ENCODE data around the gene LGALS7.
"Not testable (repeated sequence)": the region's sequence is repeated elsewhere in the genome, so short reads cannot be mapped to it uniquely, and the experiment has no call there.

Gene LGALS7

DNA sequence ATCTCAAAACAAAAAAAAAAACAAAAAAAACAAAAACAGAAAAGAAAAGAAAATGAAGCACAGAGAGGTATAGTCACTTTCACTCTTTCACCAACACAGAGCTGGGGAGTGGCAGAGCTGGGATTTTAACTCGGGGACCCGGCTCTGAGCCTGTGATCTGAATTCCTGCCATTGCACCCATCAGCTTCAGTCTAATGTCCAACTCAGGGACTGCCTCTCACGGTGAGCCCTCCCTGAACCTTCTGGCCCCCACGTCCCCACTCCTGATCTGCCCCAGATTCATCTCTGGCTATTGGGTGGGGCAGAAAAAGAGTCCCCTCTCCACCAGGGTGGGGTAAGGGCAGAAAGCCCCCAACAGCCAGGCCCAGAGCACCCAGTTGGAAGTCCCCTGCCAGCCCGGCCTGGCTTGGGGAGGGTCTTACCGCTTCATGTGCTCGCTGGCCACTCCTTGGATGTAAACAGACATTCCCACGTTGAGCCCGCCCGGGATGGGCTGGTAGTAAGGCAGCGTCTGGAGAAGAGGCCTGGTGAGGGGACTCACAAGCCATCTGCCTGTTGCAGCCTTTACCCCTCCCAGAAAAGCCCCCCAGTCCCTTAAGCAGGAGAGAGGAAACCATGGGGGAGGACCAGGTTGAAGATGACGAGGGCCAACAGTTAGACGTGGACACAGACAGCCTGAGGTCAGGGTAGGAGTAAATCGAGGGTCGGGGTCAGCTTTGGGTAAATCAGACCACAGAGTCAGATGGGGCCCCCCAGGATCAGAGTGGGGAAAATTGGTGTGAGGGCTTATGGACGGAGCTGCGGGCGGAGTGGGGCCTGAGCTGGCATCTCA lies 38.9 kb upstream of the LGALS7 start:
- H3K27me3 ChIP-seq (ENCODE audit: control insufficient read depth in 2 of 2, insufficient read depth in 2 of 2, low read length in 2 of 2): no peaks in the 10 kb centered on the region
- no peaks in the 10 kb centered on the region for H3K9me3 ChIP-seq (ENCODE audit: control insufficient read depth in 2 of 2, low read length in 2 of 2)
- peaks cover 29 to 44% of the 10 kb centered on the region in 2 donors for H3K4me1 ChIP-seq (ENCODE audit: control insufficient read depth in 2 of 2, insufficient read depth in 2 of 2, low read length in 2 of 2)
- peaks cover 22 to 32% of the 10 kb centered on the region in 2 donors for H3K36me3 ChIP-seq (ENCODE audit: control insufficient read depth in 2 of 2, insufficient read depth in 2 of 2, low read length in 2 of 2)
- H3K4me3 ChIP-seq (ENCODE audit: low read length in 2 of 2): peak overlapping the region; percentile 93 to 99
- peak overlapping the region; percentile 97 to 99 for H3K27ac ChIP-seq (ENCODE audit: low read depth in 2 of 2, low read length in 2 of 2)
- peak overlapping the region; percentile 94 to 100 for H3K9ac ChIP-seq (ENCODE audit: low read depth in 1 of 2, low read length in 2 of 2)

- peak overlapping the region; percentile 11 to 16 for H3K27ac ChIP-seq (ENCODE audit: low read depth in 2 of 2, low read length in 2 of 2)
- peak overlapping the region in 1 of 2 donors; percentile 46 for H3K9ac ChIP-seq (ENCODE audit: low read depth in 1 of 2, low read length in 2 of 2)
- no peaks in the 10 kb centered on the region for H3K9me3 ChIP-seq (ENCODE audit: control insufficient read depth in 2 of 2, low read length in 2 of 2)
- H3K27me3 ChIP-seq (ENCODE audit: control insufficient read depth in 2 of 2, insufficient read depth in 2 of 2, low read length in 2 of 2): no peaks in the 10 kb centered on the region
- peak overlapping the region; percentile 44 to 62 for H3K4me3 ChIP-seq (ENCODE audit: low read length in 2 of 2)
- H3K4me1 ChIP-seq (ENCODE audit: control insufficient read depth in 2 of 2, insufficient read depth in 2 of 2, low read length in 2 of 2): peaks cover 10 to 20% of the 10 kb centered on the region in 2 donors
- peaks cover 21 to 26% of the 10 kb centered on the region in 2 donors for H3K36me3 ChIP-seq (ENCODE audit: control insufficient read depth in 2 of 2, insufficient read depth in 2 of 2, low read length in 2 of 2)
Observed at GRCh38 chr19:38809592-38810252, 36.4 kb upstream of the LGALS7 start.

GRCh38 chr19:38808741-38809140 lies 35.4 kb upstream of the LGALS7 start:
- H3K27ac ChIP-seq (ENCODE audit: low read depth in 2 of 2, low read length in 2 of 2): no peak overlapping the region
- peaks cover 26 to 34% of the 10 kb centered on the region in 2 donors for H3K36me3 ChIP-seq (ENCODE audit: control insufficient read depth in 2 of 2, insufficient read depth in 2 of 2, low read length in 2 of 2)
- H3K9me3 ChIP-seq (ENCODE audit: control insufficient read depth in 2 of 2, low read length in 2 of 2): no peaks in the 10 kb centered on the region
- H3K9ac ChIP-seq (ENCODE audit: low read depth in 1 of 2, low read length in 2 of 2): no peak overlapping the region
- H3K27me3 ChIP-seq (ENCODE audit: control insufficient read depth in 2 of 2, insufficient read depth in 2 of 2, low read length in 2 of 2): no peaks in the 10 kb centered on the region
- H3K4me3 ChIP-seq (ENCODE audit: low read length in 2 of 2): peak overlapping the region; percentile 28 to 31
- H3K4me1 ChIP-seq (ENCODE audit: control insufficient read depth in 2 of 2, insufficient read depth in 2 of 2, low read length in 2 of 2): peaks cover 8 to 12% of the 10 kb centered on the region in 2 donors

DNA sequence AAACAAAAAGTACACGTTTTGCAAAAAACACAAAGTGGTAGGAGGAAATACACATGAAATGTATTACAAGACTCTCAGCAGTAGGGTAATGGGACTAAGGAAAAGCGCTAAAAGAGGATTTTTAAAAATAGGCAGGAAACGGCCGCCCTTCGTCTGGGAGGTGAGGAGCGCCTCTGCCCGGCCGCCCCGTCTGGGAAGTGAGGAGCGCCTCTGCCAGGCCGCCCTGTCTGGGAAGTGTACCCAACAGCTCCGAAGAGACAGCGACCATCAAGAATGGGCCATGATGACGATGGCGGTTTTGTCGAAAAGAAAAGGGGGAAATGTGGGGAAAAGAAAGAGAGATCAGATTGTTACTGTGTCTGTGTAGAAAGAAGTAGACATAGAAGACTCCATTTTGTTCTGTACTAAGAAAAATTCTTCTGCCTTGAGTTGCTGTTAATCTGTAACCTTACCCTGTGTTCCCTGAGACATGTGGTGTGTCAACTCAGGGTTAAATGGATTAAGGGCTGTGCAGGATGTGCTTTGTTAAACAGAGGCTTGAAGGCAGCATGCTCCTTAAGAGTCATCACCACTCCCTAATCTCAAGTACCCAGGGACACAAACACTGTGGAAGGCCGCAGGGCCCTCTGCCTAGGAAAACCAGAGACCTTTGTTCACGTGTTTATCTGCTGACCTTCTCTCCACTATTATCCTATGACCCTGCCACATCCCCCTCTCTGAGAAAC lies 34.2 kb upstream of the LGALS7 start:
- H3K36me3 ChIP-seq (ENCODE audit: control insufficient read depth in 2 of 2, insufficient read depth in 2 of 2, low read length in 2 of 2): peaks cover 31 to 42% of the 10 kb centered on the region in 2 donors
- H3K4me1 ChIP-seq (ENCODE audit: control insufficient read depth in 2 of 2, insufficient read depth in 2 of 2, low read length in 2 of 2); H3K27me3 ChIP-seq (ENCODE audit: control insufficient read depth in 2 of 2, insufficient read depth in 2 of 2, low read length in 2 of 2); H3K4me3 ChIP-seq (ENCODE audit: low read length in 2 of 2); H3K9me3 ChIP-seq (ENCODE audit: control insufficient read depth in 2 of 2, low read length in 2 of 2); H3K27ac ChIP-seq (ENCODE audit: low read depth in 2 of 2, low read length in 2 of 2); H3K9ac ChIP-seq (ENCODE audit: low read depth in 1 of 2, low read length in 2 of 2): not testable (repeated sequence)

GRCh38 chr19:38806371-38806770 lies 33.1 kb upstream of the LGALS7 start:
- Histone ChIP-seq H3K27ac (ENCODE audit: low read depth in 2 of 2, low read length in 2 of 2) (no peak overlapping the region), H3K4me3 (ENCODE audit: low read length in 2 of 2) (no peak overlapping the region)

GRCh38 chr19:38805180-38805579 lies 31.9 kb upstream of the LGALS7 start:
- H3K27ac ChIP-seq (ENCODE audit: low read depth in 2 of 2, low read length in 2 of 2): peak overlapping the region; percentile 46 to 68

More at GRCh38 chr19:38806371-38806770, 33.1 kb upstream of the LGALS7 start:
- Histone ChIP-seq H3K36me3 (ENCODE audit: control insufficient read depth in 2 of 2, insufficient read depth in 2 of 2, low read length in 2 of 2) (peaks cover 40 to 50% of the 10 kb centered on the region in 2 donors), H3K27me3 (ENCODE audit: control insufficient read depth in 2 of 2, insufficient read depth in 2 of 2, low read length in 2 of 2) (no peaks in the 10 kb centered on the region), H3K4me1 (ENCODE audit: control insufficient read depth in 2 of 2, insufficient read depth in 2 of 2, low read length in 2 of 2) (peaks cover 6 to 8% of the 10 kb centered on the region in 2 donors), H3K9ac (ENCODE audit: low read depth in 1 of 2, low read length in 2 of 2) (no peak overlapping the region), H3K9me3 (ENCODE audit: control insufficient read depth in 2 of 2, low read length in 2 of 2) (no peaks in the 10 kb centered on the region)

DNA sequence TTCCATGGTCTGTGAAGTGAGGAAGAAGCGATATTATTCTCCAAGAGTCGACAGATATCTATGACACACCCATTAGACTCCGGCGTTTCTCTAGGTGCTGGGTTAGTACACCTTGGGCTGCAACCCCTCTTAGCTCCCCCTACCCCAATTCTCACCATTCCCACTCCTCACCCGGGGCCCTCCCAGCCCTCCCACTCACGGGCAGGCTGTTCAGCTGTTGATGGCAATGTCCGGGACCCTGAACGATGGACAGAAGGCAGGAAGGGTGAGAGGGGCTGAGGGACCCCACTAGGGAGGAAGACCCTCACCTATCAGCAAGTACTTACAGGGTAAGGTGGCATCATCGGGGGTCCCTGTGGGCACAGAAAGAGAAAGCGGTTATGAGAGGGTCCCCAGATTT lies 30.2 kb upstream of the LGALS7 start:
- Histone ChIP-seq H3K4me3 (ENCODE audit: low read length in 2 of 2) (no peak overlapping the region), H3K27ac (ENCODE audit: low read depth in 2 of 2, low read length in 2 of 2) (no peak overlapping the region), H3K27me3 (ENCODE audit: control insufficient read depth in 2 of 2, insufficient read depth in 2 of 2, low read length in 2 of 2) (no peaks in the 10 kb centered on the region), H3K9ac (ENCODE audit: low read depth in 1 of 2, low read length in 2 of 2) (no peak overlapping the region), H3K4me1 (ENCODE audit: control insufficient read depth in 2 of 2, insufficient read depth in 2 of 2, low read length in 2 of 2) (peaks cover under 1 to 3% of the 10 kb centered on the region in 2 donors), H3K9me3 (ENCODE audit: control insufficient read depth in 2 of 2, low read length in 2 of 2) (no peaks in the 10 kb centered on the region), H3K36me3 (ENCODE audit: control insufficient read depth in 2 of 2, insufficient read depth in 2 of 2, low read length in 2 of 2) (peaks cover 41 to 56% of the 10 kb centered on the region in 2 donors)

More at GRCh38 chr19:38805180-38805579, 31.9 kb upstream of the LGALS7 start:
- H3K36me3 ChIP-seq (ENCODE audit: control insufficient read depth in 2 of 2, insufficient read depth in 2 of 2, low read length in 2 of 2): peaks cover 50 to 58% of the 10 kb centered on the region in 2 donors
- H3K9ac ChIP-seq (ENCODE audit: low read depth in 1 of 2, low read length in 2 of 2): no peak overlapping the region
- H3K27me3 ChIP-seq (ENCODE audit: control insufficient read depth in 2 of 2, insufficient read depth in 2 of 2, low read length in 2 of 2): no peaks in the 10 kb centered on the region
- peaks cover 6 to 8% of the 10 kb centered on the region in 2 donors for H3K4me1 ChIP-seq (ENCODE audit: control insufficient read depth in 2 of 2, insufficient read depth in 2 of 2, low read length in 2 of 2)
- no peaks in the 10 kb centered on the region for H3K9me3 ChIP-seq (ENCODE audit: control insufficient read depth in 2 of 2, low read length in 2 of 2)
- no peak overlapping the region for H3K4me3 ChIP-seq (ENCODE audit: low read length in 2 of 2)

- Histone ChIP-seq H3K9me3 (ENCODE audit: control insufficient read depth in 2 of 2, low read length in 2 of 2) (no peaks in the 10 kb centered on the region), H3K27me3 (ENCODE audit: control insufficient read depth in 2 of 2, insufficient read depth in 2 of 2, low read length in 2 of 2) (no peaks in the 10 kb centered on the region), H3K4me1 (ENCODE audit: control insufficient read depth in 2 of 2, insufficient read depth in 2 of 2, low read length in 2 of 2) (no peaks in the 10 kb centered on the region), H3K36me3 (ENCODE audit: control insufficient read depth in 2 of 2, insufficient read depth in 2 of 2, low read length in 2 of 2) (peaks cover 39 to 54% of the 10 kb centered on the region in 2 donors), H3K27ac (ENCODE audit: low read depth in 2 of 2, low read length in 2 of 2) (no peak overlapping the region), H3K9ac (ENCODE audit: low read depth in 1 of 2, low read length in 2 of 2) (no peak overlapping the region), H3K4me3 (ENCODE audit: low read length in 2 of 2) (no peak overlapping the region)
Observed at GRCh38 chr19:38801359-38802095, 28.2 kb upstream of the LGALS7 start.

DNA sequence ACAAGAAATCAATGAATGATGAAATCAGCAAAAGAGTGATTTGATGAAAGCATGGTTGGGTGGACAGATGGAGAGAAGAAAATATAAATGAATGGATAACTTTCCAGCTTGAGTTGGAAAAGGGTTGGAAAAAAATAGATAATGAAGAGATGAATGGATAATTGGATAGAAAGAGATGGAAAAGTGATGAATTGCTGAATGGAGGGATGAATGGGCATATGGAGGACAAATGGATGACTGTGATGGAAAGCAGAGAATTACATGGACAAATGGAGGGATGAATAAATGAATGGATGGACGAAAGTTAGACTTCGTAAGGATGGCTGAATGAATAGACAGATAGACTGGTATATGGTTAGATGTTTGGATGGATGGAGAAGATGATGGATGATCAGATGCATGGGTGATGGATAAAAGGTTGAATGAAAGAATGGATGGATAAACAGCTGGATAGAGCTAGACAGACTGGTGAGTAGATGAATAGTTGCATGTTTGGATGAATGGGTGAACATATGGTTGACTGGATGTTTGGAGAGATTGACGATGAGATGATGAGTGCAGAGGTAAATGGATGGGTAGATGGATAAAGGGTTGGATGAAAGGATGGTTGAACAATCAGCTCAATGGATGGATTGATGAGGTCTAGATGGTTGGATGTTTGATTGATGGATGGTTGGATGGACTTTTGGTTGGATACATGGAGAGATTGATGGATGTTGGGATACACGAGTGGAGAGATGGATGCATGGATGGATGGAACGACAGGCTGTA lies 27.4 kb upstream of the LGALS7 start:
- Histone ChIP-seq H3K9me3 (ENCODE audit: control insufficient read depth in 2 of 2, low read length in 2 of 2) (no peaks in the 10 kb centered on the region), H3K27me3 (ENCODE audit: control insufficient read depth in 2 of 2, insufficient read depth in 2 of 2, low read length in 2 of 2) (no peaks in the 10 kb centered on the region), H3K4me3 (ENCODE audit: low read length in 2 of 2) (no peak overlapping the region), H3K9ac (ENCODE audit: low read depth in 1 of 2, low read length in 2 of 2) (no peak overlapping the region), H3K27ac (ENCODE audit: low read depth in 2 of 2, low read length in 2 of 2) (no peak overlapping the region), H3K4me1 (ENCODE audit: control insufficient read depth in 2 of 2, insufficient read depth in 2 of 2, low read length in 2 of 2) (no peaks in the 10 kb centered on the region), H3K36me3 (ENCODE audit: control insufficient read depth in 2 of 2, insufficient read depth in 2 of 2, low read length in 2 of 2) (peaks cover 37 to 49% of the 10 kb centered on the region in 2 donors)

Measured in mucosa of rectum (tissue), 2 donors.